SK-N-MC (cell line): ENCODE measurements around the gene PRSS50.

ENCODE experiments used
- DNase-seq: peaks from one replicate; pipeline ENCODE4 v3.0.0-alpha.2; 2011; ENCODE audit warnings: low read depth, low spot score
- H3K27ac ChIP-seq: fragments of 200-600 bp; sonication (generic); 2 replicates; pipeline ENCODE4 v1.5.1; 2016; ENCODE audit warnings: mixed run types
- H3K36me3 ChIP-seq: fragments of 200-600 bp; sonication (generic); 2 replicates; pipeline ENCODE4 v1.6.1; 2017; ENCODE audit warnings: antibody characterized with exemption, low read length, mixed read lengths; ENCODE audit not compliant: insufficient read depth
- H3K4me3 ChIP-seq: fragments of 200-600 bp; sonication (generic); 2 replicates; pipeline ENCODE4 v1.5.1; 2016
- H3K9ac ChIP-seq: fragments of 200-600 bp; sonication (generic); 2 replicates; pipeline ENCODE4 v1.8.0; 2017; ENCODE audit warnings: mixed run types, mixed read lengths; ENCODE audit not compliant: insufficient read length
- H3K9me3 ChIP-seq: fragments of 200-600 bp; sonication (generic); 2 replicates; pipeline ENCODE4 v1.6.1; 2017; ENCODE audit warnings: low read depth, mild to moderate bottlenecking, antibody characterized with exemption, low read length, moderate library complexity, mixed read lengths
- EZH2 ChIP-seq: fragments of 200-600 bp; sonication (generic); IDR thresholded peaks from one replicate; pipeline ENCODE4 v1.6.1; 2017; ENCODE audit warnings: antibody characterized with exemption
- FOXP2 ChIP-seq: optimal IDR thresholded peaks from 2 replicates; pipeline ENCODE3; 2011; ENCODE audit warnings: mild to moderate bottlenecking, moderate library complexity; ENCODE audit not compliant: insufficient read depth; ENCODE audit errors: extremely low read length, control extremely low read depth
- POLR2AphosphoS5 ChIP-seq: IDR thresholded peaks from 2 replicates; pipeline ENCODE4 v1.6.1; 2012; ENCODE audit warnings: mild to moderate bottlenecking, low read depth, low read length, borderline replicate concordance

The PRSS50 gene

GRCh38 chr3:46676601-46677410 is 40.9 kb downstream of the PRSS50 start:
- Histone ChIP-seq H3K27ac (no peak overlapping the region), H3K36me3 (no peaks in the 10 kb centered on the region), H3K9ac (no peak overlapping the region), H3K4me3 (no peak overlapping the region), H3K9me3 (no peaks in the 10 kb centered on the region)
- no peak for DNase-seq
- no peak for TF ChIP-seq FOXP2

GRCh38 chr3:46675843-46676567 is 41.7 kb downstream of the PRSS50 start:
- no peak for DNase-seq
- Histone ChIP-seq H3K9ac (no peak overlapping the region), H3K4me3 (no peak overlapping the region), H3K27ac (no peak overlapping the region), H3K9me3 (no peaks in the 10 kb centered on the region), H3K36me3 (no peaks in the 10 kb centered on the region)
- TF ChIP-seq POLR2AphosphoS5, result no peak
- TF ChIP-seq FOXP2, result no peak
- no peak for TF ChIP-seq EZH2

- Histone ChIP-seq H3K4me3 (no peak overlapping the region), H3K27ac (no peak overlapping the region), H3K9ac (no peak overlapping the region), H3K36me3 (no peaks in the 10 kb centered on the region), H3K9me3 (no peaks in the 10 kb centered on the region)
- no peak for DNase-seq
- TF ChIP-seq EZH2, result no peak
- no peak for TF ChIP-seq FOXP2
- TF ChIP-seq POLR2AphosphoS5, result no peak
Measured at GRCh38 chr3:46675426-46675825, 42.2 kb downstream of the PRSS50 start.

- H3K9ac ChIP-seq, result no peak overlapping the region
- no peak overlapping the region for H3K4me3 ChIP-seq
- TF ChIP-seq FOXP2 (no peak), POLR2AphosphoS5 (no peak), EZH2 (no peak)
- DNase-seq, result no peak
- no peaks in the 10 kb centered on the region for H3K36me3 ChIP-seq
- H3K27ac ChIP-seq, result no peak overlapping the region
- H3K9me3 ChIP-seq, result no peaks in the 10 kb centered on the region
Measured at GRCh38 chr3:46674031-46674845, 43.4 kb downstream of the PRSS50 start.

GRCh38 chr3:46673151-46674030 is 44.3 kb downstream of the PRSS50 start:
- no peaks in the 10 kb centered on the region for H3K36me3 ChIP-seq
- H3K9ac ChIP-seq, result no peak overlapping the region
- H3K9me3 ChIP-seq, result no peaks in the 10 kb centered on the region
- H3K4me3 ChIP-seq, result no peak overlapping the region
- no peak for DNase-seq
- no peak overlapping the region for H3K27ac ChIP-seq
- no peak for TF ChIP-seq POLR2AphosphoS5
- TF ChIP-seq FOXP2, result no peak
- no peak for TF ChIP-seq EZH2

GRCh38 chr3:46672349-46672695 is 45.3 kb downstream of the PRSS50 start:
- H3K4me3 ChIP-seq, result no peak overlapping the region
- no peak for TF ChIP-seq FOXP2
- TF ChIP-seq POLR2AphosphoS5, result no peak
- no peak for TF ChIP-seq EZH2
- H3K27ac ChIP-seq, result no peak overlapping the region
- no peaks in the 10 kb centered on the region for H3K36me3 ChIP-seq
- H3K9ac ChIP-seq, result no peak overlapping the region
- DNase-seq, result no peak
- H3K9me3 ChIP-seq, result no peaks in the 10 kb centered on the region

- Histone ChIP-seq H3K9me3 (no peaks in the 10 kb centered on the region), H3K9ac (no peak overlapping the region), H3K27ac (no peak overlapping the region), H3K4me3 (no peak overlapping the region), H3K36me3 (no peaks in the 10 kb centered on the region)
- DNase-seq, result no peak
- TF ChIP-seq FOXP2 (no peak), POLR2AphosphoS5 (no peak), EZH2 (no peak)
Measured at GRCh38 chr3:46671541-46672348, 45.9 kb downstream of the PRSS50 start.
